Naive thymus-derived CD4-positive, alpha-beta T cell (primary cell): ENCODE measurements around the gene RHBDF1. TPM values are rescaled to one million over a fixed set of nuclear protein-coding genes. Genes with fewer than 3 reads are reported as not detected.

Experiments
- ATAC-seq: fragments of 150-1000 bp; cut with Tn5 transposase; 2 replicates; pipeline ENCODE4 v1.10.0; 2021; ENCODE audit warnings: mild to moderate bottlenecking, moderate library complexity
- CTCF ChIA-PET: fragments of 350-600 bp; sonication (Branson Sonifier 250); formaldehyde crosslinking; loops from one replicate; lab custom pipeline; 2021; ENCODE audit warnings: antibody characterized with exemption; lab: Charles Lee
- POLR2A ChIA-PET: fragments of 350-600 bp; sonication (Branson Sonifier 250); formaldehyde crosslinking; loops from one replicate; lab custom pipeline; 2021; ENCODE audit warnings: antibody characterized with exemption, inconsistent platforms; lab: Charles Lee
- DNase-seq, 9 donors: peaks; one replicate each; pipeline versions ENCODE4 v3.0.0 to v3.0.0-alpha.2; 2020 to 2022; ENCODE audit warnings: mixed read lengths in 1 of 9
- H3K27ac ChIP-seq: one replicate; pipeline ENCODE4 v1.7.0; 2013; ENCODE audit warnings: mild to moderate bottlenecking, low read depth, low read length, moderate library complexity
- H3K27me3 ChIP-seq, 2 donors: one replicate each; pipeline ENCODE4 v1.7.0; 2013; ENCODE audit warnings: low read length in 2 of 2, mild to moderate bottlenecking in 2 of 2, moderate library complexity in 2 of 2; ENCODE audit not compliant: control insufficient read depth in 2 of 2, insufficient read depth in 2 of 2
- H3K36me3 ChIP-seq, 3 experiments: 1 replicate in 2 of 3; 2 replicates in 1 of 3; pipeline ENCODE4 v1.7.0; 2013; ENCODE audit warnings: low read length in 3 of 3, mild to moderate bottlenecking in 3 of 3, moderate library complexity in 1 of 3; ENCODE audit not compliant: insufficient read depth in 3 of 3, control insufficient read depth in 2 of 3
- H3K4me1 ChIP-seq, 2 donors: one replicate each; pipeline ENCODE4 v1.7.0; 2013; ENCODE audit warnings: low read length in 2 of 2, mild to moderate bottlenecking in 2 of 2, moderate library complexity in 1 of 2; ENCODE audit not compliant: control insufficient read depth in 2 of 2, insufficient read depth in 2 of 2
- H3K4me3 ChIP-seq: 2 replicates; pipeline ENCODE4 v1.7.0; 2013; ENCODE audit warnings: mild to moderate bottlenecking, low read length
- H3K9me3 ChIP-seq, 3 experiments: 1 replicate in 2 of 3; 2 replicates in 1 of 3; pipeline ENCODE4 v1.7.0; 2013; ENCODE audit warnings: low read length in 3 of 3; ENCODE audit not compliant: control insufficient read depth in 2 of 3
- H3K27ac Mint-ChIP-seq, 9 donors: one replicate each; pipeline ENCODE4 v1.8.0; 2020 to 2022; ENCODE audit warnings: mixed read lengths in 9 of 9, mild to moderate bottlenecking in 8 of 9, moderate library complexity in 5 of 9, inconsistent platforms in 2 of 9
- H3K27me3 Mint-ChIP-seq, 5 donors: one replicate each; pipeline ENCODE4 v1.8.0; 2021 to 2022; ENCODE audit warnings: mixed read lengths in 5 of 5, mild to moderate bottlenecking in 1 of 5
- H3K36me3 Mint-ChIP-seq, 5 donors: one replicate each; pipeline ENCODE4 v1.8.0; 2020 to 2022; ENCODE audit warnings: mixed read lengths in 5 of 5, mild to moderate bottlenecking in 3 of 5, inconsistent platforms in 1 of 5
- H3K4me1 Mint-ChIP-seq, 7 donors: one replicate each; pipeline ENCODE4 v1.8.0; 2020 to 2022; ENCODE audit warnings: mixed read lengths in 7 of 7, mild to moderate bottlenecking in 3 of 7, inconsistent platforms in 1 of 7
- H3K4me3 Mint-ChIP-seq, 10 donors: one replicate each; pipeline ENCODE4 v1.8.0; 2020 to 2022; ENCODE audit warnings: mild to moderate bottlenecking in 10 of 10, mixed read lengths in 10 of 10, moderate library complexity in 6 of 10, inconsistent platforms in 2 of 10
- H3K9me3 Mint-ChIP-seq, 11 donors: one replicate each; pipeline ENCODE4 v1.8.0; 2020 to 2022; ENCODE audit warnings: mixed read lengths in 11 of 11, mild to moderate bottlenecking in 4 of 11, inconsistent platforms in 1 of 11, moderate library complexity in 1 of 11
- intact Hi-C, 2 donors: fragments of 100-400 bp; cut with micrococcal nuclease; formaldehyde crosslinking; loops; one replicate each; pipeline ENCODE4 v1.15.1; 2023
- polyA plus RNA-seq, 2 donors: library from polyadenylated mRNA; unstranded; fragments of 300-500 nt; fragmentation: Illumina TruSeq; gene quantifications; one replicate each; pipeline ENCODE4 v1.2.3, GENCODE V29; 2021
- total RNA-seq, 6 experiments: library from RNA in 5 of 6; stranded (reverse) in 5 of 6; gene quantifications; 1 replicate in 5 of 6; 2 replicates in 1 of 6; pipeline ENCODE4 v1.2.3 and lab custom pipeline; 2021 to 2026

The RHBDF1 gene
- total and polyA plus RNA-seq, 7 experiments from 2014 or later, result 0.66 to 1.6 TPM; not detected in 5

DNA sequence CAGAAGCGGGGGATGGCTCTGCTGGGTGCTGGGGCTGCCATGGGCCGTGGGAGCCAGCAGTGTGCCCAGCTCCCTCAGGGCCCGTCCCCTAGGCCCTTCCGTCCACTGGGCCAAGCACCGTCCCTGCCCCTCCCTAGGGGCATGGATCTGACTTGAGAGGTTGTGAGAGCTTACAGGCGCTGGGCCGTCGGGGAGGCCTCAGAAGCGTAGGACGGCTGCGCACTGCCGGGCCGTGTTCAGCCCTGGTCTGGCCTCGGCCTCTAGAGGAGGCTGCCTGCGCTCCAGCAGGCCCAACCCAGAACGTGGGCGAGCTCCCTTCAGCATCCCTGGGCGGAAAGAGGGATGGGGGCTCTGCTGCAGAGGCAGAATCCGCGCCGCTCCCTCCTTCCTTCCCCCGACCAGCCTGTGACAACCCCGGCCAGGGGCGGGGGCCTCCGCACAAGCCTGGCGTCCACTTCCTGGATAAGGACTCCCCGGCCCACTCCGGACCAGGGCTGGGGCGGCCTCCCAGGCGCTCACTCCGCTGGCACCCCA is 4.9 kb upstream of the RHBDF1 start:
- Mint-ChIP-seq H3K27ac (peak overlapping the region in 4 of 9 donors; percentile 31 to 73 (median 47)), H3K27me3 (peaks cover 11 to 24% (median 14%) of the 10 kb centered on the region in 5 donors), H3K9me3 (peaks cover 0 to 1% (median 0%) of the 10 kb centered on the region in 11 donors), H3K4me3 (peak overlapping the region; percentile 70 to 86 (median 81)), H3K4me1 (peaks cover 14 to 41% (median 30%) of the 10 kb centered on the region in 7 donors), H3K36me3 (peaks cover 0 to 5% (median 0%) of the 10 kb centered on the region in 5 donors)
- Histone ChIP-seq H3K27ac (peak overlapping the region; percentile 71), H3K36me3 (peaks cover 0 to 10% (median 0%) of the 10 kb centered on the region in 3 experiments), H3K4me3 (peak overlapping the region; percentile 84), H3K4me1 (peaks cover 14 to 15% of the 10 kb centered on the region in 2 donors), H3K9me3 (no peaks in the 10 kb centered on the region), H3K27me3 (no peaks in the 10 kb centered on the region)
- ChIA-PET CTCF (interaction anchor here (1.4 to 3.1 kb wide), 2 partner anchors 11 to 17 kb away, joined by 5 to 9 read pairs; no protein-coding TSS in a partner anchor), POLR2A (interaction anchor here (0.5 to 1.6 kb wide), 3 partner anchors 17 to 314 kb away, joined by 3 to 5 read pairs (median 3); no protein-coding TSS in a partner anchor)
- intact Hi-C loops, result no loop called here
- peak in 6 of 9 donors; percentile 15 to 63 (median 26) for DNase-seq
- ATAC-seq, result peak; percentile 42

DNA sequence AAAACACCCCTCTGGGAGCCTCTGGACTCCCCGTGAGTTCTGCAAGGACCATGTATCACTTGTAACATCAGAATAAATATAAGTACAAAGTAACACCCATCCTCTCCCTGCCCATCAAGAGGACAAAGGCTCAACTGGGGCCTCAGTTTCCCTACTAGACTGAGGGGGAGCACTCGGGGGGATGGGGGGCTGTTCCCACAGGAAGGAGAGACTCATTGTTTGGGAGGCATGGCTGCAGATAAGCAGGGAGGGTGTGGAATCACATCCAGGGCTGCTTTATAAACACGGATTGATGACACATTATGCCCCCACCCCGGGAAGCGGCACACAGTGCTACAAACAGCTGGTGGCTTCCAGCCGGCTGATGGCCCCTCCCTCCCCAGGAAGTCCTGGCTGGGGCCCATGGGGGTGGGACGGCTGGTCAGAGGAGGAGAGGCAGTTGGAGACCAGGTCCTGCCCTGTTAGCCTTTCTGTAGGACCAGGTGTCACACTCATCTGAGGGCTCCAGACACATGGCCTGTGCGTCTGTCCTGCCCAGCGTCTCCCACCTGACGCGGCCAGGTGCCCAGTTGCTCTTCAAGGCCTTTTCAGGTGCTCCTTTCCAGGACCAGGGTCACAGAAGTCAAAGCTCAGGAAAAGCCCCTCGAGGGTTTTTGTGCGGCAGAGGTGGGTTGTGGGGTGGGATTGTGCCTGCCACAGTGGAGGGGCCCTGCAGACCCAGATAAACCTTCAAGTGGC is 4.3 kb upstream of the RHBDF1 start:
- no peak for DNase-seq
- Histone ChIP-seq H3K27ac (peak overlapping the region; percentile 71), H3K9me3 (no peaks in the 10 kb centered on the region), H3K4me3 (peak overlapping the region; percentile 84), H3K27me3 (no peaks in the 10 kb centered on the region), H3K36me3 (peaks cover 0 to 10% (median 0%) of the 10 kb centered on the region in 3 experiments), H3K4me1 (peaks cover 14 to 15% of the 10 kb centered on the region in 2 donors)
- Mint-ChIP-seq H3K4me1 (peaks cover 14 to 41% (median 30%) of the 10 kb centered on the region in 7 donors), H3K4me3 (peak overlapping the region; percentile 70 to 86 (median 81)), H3K27me3 (peaks cover 11 to 25% (median 14%) of the 10 kb centered on the region in 5 donors), H3K27ac (peak overlapping the region in 5 of 9 donors; percentile 15 to 76 (median 56)), H3K36me3 (peaks cover 0 to 5% (median 0%) of the 10 kb centered on the region in 5 donors), H3K9me3 (peaks cover 0 to 1% (median 0%) of the 10 kb centered on the region in 11 donors)
- intact Hi-C loops, result no loop called here
- ChIA-PET POLR2A (interaction anchor here (1.2 to 1.6 kb wide), 2 partner anchors 18 to 21 kb away, joined by 3 to 5 read pairs; no protein-coding TSS in a partner anchor), CTCF (interaction anchor here (1.4 to 3.1 kb wide), 2 partner anchors 10 to 18 kb away, joined by 5 to 9 read pairs; no protein-coding TSS in a partner anchor)
- ATAC-seq, result no peak

DNA sequence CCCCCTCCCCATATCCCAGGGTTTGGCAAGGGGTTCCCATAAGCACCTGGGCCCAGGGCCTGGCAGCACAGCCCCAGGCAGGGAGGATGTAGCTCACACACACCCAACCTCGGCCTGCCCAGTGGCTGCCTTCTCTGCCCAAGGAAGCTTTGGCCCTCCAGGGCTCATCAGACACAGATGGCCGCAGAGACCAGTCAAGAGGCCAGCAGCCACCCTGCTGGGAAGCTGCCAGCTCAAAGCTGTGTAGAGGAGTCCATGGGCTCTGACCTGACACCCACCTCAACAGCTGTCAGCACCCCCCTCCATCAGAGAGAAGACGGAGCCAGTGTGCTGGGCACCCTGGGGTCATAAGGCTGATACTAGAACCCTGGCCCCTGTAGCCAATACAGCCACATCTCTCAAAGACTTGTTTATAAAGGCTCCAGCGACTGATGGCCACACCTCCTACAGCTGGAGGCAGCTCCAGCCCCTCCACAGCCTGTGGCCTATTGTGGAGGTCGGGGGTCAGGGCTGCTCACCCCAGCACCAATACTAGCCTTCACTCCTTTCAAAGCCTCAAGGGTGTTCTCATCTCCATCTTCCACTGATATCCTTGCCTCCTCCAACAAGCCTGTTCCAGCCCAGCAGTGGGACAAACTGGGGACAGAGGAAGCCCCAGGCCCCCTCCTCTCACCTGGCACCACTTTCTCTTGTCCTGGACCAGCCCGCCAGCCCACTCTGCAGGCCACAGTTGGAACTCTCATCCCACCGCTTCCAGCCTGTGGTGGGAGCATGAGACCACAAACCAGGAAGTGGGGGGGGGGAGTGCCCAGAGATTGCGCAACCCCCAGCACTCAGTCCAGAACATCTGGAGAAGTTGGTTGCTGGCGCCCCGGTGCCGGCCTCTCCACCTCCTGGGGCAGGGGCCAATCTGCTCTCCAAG is 3.4 kb upstream of the RHBDF1 start:
- CTCF ChIA-PET, result interaction anchor here (1.4 to 3.1 kb wide), 2 partner anchors 10 to 18 kb away, joined by 5 to 9 read pairs; no protein-coding TSS in a partner anchor
- intact Hi-C loops, result no loop called here
- Mint-ChIP-seq H3K36me3 (peaks cover 0 to 5% (median 0%) of the 10 kb centered on the region in 5 donors), H3K27me3 (peaks cover 14 to 32% (median 15%) of the 10 kb centered on the region in 5 donors), H3K27ac (peak overlapping the region in 3 of 9 donors; percentile 14 to 76 (median 41)), H3K4me3 (peak overlapping the region in 6 of 10 donors; percentile 70 to 86 (median 82)), H3K4me1 (peaks cover 14 to 41% (median 30%) of the 10 kb centered on the region in 7 donors), H3K9me3 (peaks cover 0 to 1% (median 0%) of the 10 kb centered on the region in 11 donors)
- ATAC-seq (no peak), DNase-seq (no peak)
- POLR2A ChIA-PET, result interaction anchor here (0.6 to 1.6 kb wide), 2 partner anchors 22 to 644 kb away, joined by 3 to 5 read pairs; no protein-coding TSS in a partner anchor
- no peak overlapping the region for H3K27ac ChIP-seq
- H3K4me1 ChIP-seq, result peaks cover 14 to 15% of the 10 kb centered on the region in 2 donors
- H3K9me3 ChIP-seq, result no peaks in the 10 kb centered on the region
- H3K4me3 ChIP-seq, result no peak overlapping the region
- H3K27me3 ChIP-seq, result no peaks in the 10 kb centered on the region
- H3K36me3 ChIP-seq, result peaks cover 0 to 10% (median 0%) of the 10 kb centered on the region in 3 experiments

DNA sequence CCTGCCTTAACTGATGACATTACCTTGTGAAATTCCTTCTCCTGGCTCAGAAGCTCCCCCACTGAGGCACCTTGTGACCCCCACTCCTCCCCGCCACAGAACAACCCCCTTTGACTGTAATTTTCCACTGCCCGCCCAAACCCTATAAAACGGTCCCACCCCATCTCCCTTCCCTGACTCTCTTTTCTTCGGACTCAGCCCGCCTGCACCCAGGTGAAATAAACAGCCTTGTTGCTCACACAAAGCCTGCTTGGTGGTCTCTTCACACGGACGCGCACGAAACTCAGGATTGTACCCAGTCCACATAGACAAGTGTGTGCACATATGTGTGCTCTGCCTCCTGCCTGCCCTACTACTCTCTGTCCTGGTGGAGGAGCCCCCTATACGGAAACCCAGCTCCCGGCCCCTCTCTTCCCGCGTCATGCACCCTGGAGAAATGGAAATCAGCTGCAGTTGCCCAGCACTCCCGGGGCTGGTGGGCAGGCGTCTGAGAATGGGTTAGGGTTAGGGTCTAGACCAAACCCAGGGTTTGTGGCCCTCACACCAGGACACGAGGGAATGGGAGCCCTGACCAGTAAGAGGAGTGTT is 2.4 kb upstream of the RHBDF1 start:
- ATAC-seq (no peak), DNase-seq (no peak)
- Mint-ChIP-seq H3K36me3 (peaks cover 0 to 5% (median 0%) of the 10 kb centered on the region in 5 donors), H3K27ac (peak overlapping the region in 1 of 9 donors; percentile 41), H3K4me1 (peaks cover 14 to 37% (median 30%) of the 10 kb centered on the region in 7 donors), H3K27me3 (peaks cover 14 to 40% (median 24%) of the 10 kb centered on the region in 5 donors), H3K4me3 (peak overlapping the region in 1 of 10 donors; percentile 32), H3K9me3 (peaks cover 0 to 1% (median 0%) of the 10 kb centered on the region in 11 donors)
- Histone ChIP-seq H3K36me3 (peaks cover 0 to 6% (median 0%) of the 10 kb centered on the region in 3 experiments), H3K4me1 (peaks cover 14 to 15% of the 10 kb centered on the region in 2 donors), H3K4me3 (no peak overlapping the region), H3K27me3 (no peaks in the 10 kb centered on the region), H3K9me3 (no peaks in the 10 kb centered on the region), H3K27ac (no peak overlapping the region)
- intact Hi-C loops, result no loop called here
- ChIA-PET POLR2A (interaction anchor here (0.6 kb wide), 1 partner anchor 645 kb away, joined by 3 read pairs; no protein-coding TSS in a partner anchor), CTCF (interaction anchor here (3.1 kb wide), 1 partner anchor 9 kb away, joined by 9 read pairs; no protein-coding TSS in a partner anchor)

DNA sequence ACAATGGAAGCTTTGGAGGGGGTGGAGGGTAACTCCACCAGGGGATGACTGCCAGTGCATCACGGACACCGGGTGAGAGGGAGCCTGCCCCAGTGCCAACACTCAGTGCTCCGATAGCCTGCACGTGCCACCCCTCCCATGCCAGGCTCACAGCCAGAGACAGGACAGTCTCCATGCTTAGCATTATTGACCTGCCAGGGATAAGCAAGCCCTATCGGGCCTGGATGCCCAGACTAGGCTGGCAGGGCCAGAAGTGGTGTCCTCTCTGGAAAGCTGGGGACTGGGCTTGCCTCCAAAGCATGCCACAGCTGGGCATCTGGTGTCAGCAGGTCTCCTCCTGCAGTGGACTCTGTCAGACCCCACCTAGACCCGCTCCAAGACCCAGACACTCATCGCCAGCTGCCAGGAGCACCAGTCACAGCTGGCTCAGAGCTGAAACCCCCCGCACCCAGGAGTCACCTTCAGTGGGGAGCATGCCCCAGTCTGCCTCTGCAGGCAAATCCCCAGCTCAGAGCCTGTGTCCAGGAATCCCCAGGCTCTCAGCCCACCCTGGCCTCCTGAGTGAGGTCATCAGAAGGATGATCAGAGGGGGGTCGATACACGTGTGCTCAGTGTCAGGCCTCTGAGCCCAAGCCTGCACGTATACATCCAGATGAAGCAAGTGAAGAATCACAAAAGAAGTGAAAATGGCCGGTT is 1.8 kb upstream of the RHBDF1 start:
- H3K27me3 ChIP-seq, result no peaks in the 10 kb centered on the region
- H3K4me3 ChIP-seq, result no peak overlapping the region
- peaks cover 14 to 31% (median 24%) of the 10 kb centered on the region in 7 donors for H3K4me1 Mint-ChIP-seq
- H3K27me3 Mint-ChIP-seq, result peaks cover 14 to 46% (median 29%) of the 10 kb centered on the region in 5 donors
- H3K27ac Mint-ChIP-seq, result peak overlapping the region in 1 of 9 donors; percentile 41
- ATAC-seq (no peak), DNase-seq (no peak)
- H3K36me3 Mint-ChIP-seq, result peaks cover 0 to 4% (median 0%) of the 10 kb centered on the region in 5 donors
- intact Hi-C loops, result no loop called here
- H3K4me1 ChIP-seq, result peaks cover 14 to 15% of the 10 kb centered on the region in 2 donors
- POLR2A ChIA-PET, result no interaction called here
- peaks cover 0 to 1% (median 0%) of the 10 kb centered on the region in 11 donors for H3K9me3 Mint-ChIP-seq
- peak overlapping the region in 1 of 10 donors; percentile 25 for H3K4me3 Mint-ChIP-seq
- H3K36me3 ChIP-seq, result no peaks in the 10 kb centered on the region
- CTCF ChIA-PET, result no interaction called here
- no peak overlapping the region for H3K27ac ChIP-seq
- H3K9me3 ChIP-seq, result no peaks in the 10 kb centered on the region
